Tibial nerve (tissue), 4 donors: ENCODE measurements around the gene OR2L5.

Experiments used
- EP300 ChIP-seq, 2 donors: sonication (generic); formaldehyde crosslinking; IDR thresholded peaks; one replicate each; pipeline ENCODE4 v1.6.1; 2017; ENCODE audit warnings: antibody characterized with exemption in 2 of 2, mild to moderate bottlenecking in 1 of 2
- POLR2A ChIP-seq, 2 donors: fragments of 450-650 bp; IDR thresholded peaks; one replicate each; pipeline ENCODE4 v1.6.1; 2017; ENCODE audit warnings: antibody characterized with exemption in 2 of 2, mild to moderate bottlenecking in 2 of 2, moderate library complexity in 2 of 2
- TF ChIP-seq, protein P1 (sequence below), 5 experiments: fragments of 200-600 bp in 3 of 5; fragments of 450-650 bp in 2 of 5; sonication (generic) in 3 of 5; IDR thresholded peaks; one replicate each; pipeline ENCODE4 v1.5.1; 2016 to 2019; ENCODE audit warnings: antibody characterized with exemption in 5 of 5, mild to moderate bottlenecking in 3 of 5, moderate library complexity in 2 of 5

GRCh38 chr1:248045209-248045608, 31.7 kb downstream of the OR2L5 start:
- TF ChIP-seq, protein P1, sequence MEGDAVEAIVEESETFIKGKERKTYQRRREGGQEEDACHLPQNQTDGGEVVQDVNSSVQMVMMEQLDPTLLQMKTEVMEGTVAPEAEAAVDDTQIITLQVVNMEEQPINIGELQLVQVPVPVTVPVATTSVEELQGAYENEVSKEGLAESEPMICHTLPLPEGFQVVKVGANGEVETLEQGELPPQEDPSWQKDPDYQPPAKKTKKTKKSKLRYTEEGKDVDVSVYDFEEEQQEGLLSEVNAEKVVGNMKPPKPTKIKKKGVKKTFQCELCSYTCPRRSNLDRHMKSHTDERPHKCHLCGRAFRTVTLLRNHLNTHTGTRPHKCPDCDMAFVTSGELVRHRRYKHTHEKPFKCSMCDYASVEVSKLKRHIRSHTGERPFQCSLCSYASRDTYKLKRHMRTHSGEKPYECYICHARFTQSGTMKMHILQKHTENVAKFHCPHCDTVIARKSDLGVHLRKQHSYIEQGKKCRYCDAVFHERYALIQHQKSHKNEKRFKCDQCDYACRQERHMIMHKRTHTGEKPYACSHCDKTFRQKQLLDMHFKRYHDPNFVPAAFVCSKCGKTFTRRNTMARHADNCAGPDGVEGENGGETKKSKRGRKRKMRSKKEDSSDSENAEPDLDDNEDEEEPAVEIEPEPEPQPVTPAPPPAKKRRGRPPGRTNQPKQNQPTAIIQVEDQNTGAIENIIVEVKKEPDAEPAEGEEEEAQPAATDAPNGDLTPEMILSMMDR (IDR thresholded peaks at IDR 0.05): no peak
- no peak for TF ChIP-seq POLR2A (IDR thresholded peaks at IDR 0.05)
- TF ChIP-seq EP300 (IDR thresholded peaks at IDR 0.05): no peak
